Epithelial cell of esophagus (primary cell): ENCODE data around the gene PALLD.

Experiments used
- DNase-seq: peaks from one replicate; pipeline ENCODE4 v3.0.0; 2010; ENCODE audit warnings: low read depth
- H3K4me3 ChIP-seq: 2 replicates; pipeline ENCODE4 v1.5.1; 2011; ENCODE audit warnings: mild to moderate bottlenecking, low read length, control low read depth
- TF ChIP-seq, protein P1 (sequence below): IDR thresholded peaks from 2 replicates; pipeline ENCODE4 v1.5.1; 2011; ENCODE audit warnings: low read depth, mild to moderate bottlenecking, low read length, control low read depth, inconsistent platforms; ENCODE audit not compliant: insufficient read depth; ENCODE audit errors: missing control alignments

Gene PALLD

DNA sequence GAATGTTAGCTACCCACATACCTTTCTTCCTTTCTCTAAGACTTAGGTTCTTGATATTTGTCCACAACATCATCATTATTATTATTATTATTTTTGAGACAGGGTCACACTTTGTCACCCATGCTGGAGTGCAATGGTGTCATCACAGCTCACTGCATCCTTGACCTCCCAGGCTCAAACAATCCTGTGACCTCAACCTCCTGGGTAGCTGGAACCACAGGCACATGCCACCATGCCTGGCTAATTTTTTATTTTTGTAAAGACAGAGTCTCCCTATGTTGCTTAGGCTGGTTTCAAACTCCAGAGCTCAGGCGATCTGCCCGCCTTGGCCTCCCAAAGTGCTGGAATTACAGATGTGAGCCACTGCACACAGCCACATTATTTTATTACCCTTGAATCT, 394.2 kb downstream of the PALLD start:
- TF ChIP-seq, protein P1, sequence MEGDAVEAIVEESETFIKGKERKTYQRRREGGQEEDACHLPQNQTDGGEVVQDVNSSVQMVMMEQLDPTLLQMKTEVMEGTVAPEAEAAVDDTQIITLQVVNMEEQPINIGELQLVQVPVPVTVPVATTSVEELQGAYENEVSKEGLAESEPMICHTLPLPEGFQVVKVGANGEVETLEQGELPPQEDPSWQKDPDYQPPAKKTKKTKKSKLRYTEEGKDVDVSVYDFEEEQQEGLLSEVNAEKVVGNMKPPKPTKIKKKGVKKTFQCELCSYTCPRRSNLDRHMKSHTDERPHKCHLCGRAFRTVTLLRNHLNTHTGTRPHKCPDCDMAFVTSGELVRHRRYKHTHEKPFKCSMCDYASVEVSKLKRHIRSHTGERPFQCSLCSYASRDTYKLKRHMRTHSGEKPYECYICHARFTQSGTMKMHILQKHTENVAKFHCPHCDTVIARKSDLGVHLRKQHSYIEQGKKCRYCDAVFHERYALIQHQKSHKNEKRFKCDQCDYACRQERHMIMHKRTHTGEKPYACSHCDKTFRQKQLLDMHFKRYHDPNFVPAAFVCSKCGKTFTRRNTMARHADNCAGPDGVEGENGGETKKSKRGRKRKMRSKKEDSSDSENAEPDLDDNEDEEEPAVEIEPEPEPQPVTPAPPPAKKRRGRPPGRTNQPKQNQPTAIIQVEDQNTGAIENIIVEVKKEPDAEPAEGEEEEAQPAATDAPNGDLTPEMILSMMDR: no peak
- H3K4me3 ChIP-seq: no peak overlapping the region
- no peak for DNase-seq

DNA sequence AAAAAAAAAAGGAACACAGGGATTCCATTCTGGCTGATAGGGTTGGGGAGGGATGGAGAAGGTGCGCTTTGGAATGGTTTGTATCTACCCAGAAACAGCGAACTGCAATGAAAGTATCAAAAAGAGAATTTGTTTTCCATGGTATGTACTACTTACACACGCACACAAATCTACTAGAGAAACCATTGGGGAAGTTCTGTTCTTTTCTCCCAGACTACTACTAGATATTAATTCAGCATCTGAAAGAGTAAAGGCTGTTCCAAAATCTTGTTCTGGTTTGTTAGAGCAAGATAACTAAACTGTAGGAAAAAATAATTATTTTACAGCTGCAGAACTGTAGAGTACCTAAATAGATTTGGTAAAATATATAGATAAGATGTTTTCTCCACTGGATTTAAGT, 394.8 kb downstream of the PALLD start:
- H3K4me3 ChIP-seq: no peak overlapping the region
- DNase-seq: no peak
- TF ChIP-seq, protein P1: no peak

DNA sequence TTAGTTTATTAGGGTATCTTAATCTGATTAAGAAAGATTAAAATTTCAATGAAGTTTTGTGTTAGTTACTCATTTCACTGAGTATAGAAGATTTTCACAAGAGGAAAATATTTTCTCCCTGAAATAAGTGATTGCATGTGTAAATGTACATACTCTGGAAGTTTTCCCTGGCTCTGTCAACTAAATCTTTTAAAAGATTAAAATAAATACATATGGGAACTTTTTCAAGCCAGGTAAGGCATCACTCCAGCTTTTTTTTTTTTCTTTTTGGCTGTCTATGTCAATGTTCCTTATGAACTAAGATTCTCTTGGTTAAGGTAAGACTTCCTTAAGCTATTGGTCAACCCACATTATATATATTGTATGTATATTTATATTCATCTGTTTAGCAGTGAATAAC, 395.6 kb downstream of the PALLD start:
- DNase-seq: no peak
- TF ChIP-seq, protein P1: no peak
- no peak overlapping the region for H3K4me3 ChIP-seq

DNA sequence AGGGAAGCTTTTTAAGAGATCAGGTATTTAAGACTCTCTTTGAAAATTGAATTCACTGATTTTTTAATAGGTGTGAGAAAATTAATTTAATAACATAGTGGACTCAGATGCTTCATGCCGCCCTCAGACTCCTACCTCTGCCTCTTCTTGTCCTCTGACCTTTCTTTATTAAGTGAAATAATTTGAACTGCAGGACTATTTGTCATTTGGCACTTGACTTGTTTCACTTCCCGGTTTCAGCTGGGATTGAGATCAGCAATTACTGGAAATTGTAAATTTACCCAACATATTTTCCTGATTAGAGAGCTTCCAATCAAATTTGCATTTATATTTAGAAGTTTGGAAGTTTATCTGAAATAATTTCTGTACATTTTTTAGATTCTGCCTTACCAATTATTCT, 396.4 kb downstream of the PALLD start:
- H3K4me3 ChIP-seq: no peak overlapping the region
- TF ChIP-seq, protein P1: no peak
- DNase-seq: no peak

DNA sequence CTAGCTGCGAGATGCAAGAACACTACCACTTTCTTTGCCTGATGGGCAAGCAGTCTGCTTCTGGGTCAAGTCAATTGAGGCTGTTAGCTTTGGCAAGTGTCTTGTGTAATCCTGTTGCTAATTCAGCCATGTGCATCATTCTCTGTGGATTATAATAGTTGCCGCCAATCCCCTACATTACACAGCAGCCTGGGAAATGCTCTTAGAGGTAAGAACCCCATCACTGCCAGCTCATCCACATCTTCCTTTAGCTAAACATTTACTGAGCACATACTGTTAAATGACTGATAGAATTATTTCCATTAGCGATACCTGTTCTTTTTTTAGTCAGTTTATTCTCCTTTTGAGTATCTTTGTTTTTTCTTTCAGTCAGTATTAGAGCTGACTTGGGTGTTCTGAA, 397.0 kb downstream of the PALLD start:
- TF ChIP-seq, protein P1: no peak
- DNase-seq: no peak
- H3K4me3 ChIP-seq: no peak overlapping the region

DNA sequence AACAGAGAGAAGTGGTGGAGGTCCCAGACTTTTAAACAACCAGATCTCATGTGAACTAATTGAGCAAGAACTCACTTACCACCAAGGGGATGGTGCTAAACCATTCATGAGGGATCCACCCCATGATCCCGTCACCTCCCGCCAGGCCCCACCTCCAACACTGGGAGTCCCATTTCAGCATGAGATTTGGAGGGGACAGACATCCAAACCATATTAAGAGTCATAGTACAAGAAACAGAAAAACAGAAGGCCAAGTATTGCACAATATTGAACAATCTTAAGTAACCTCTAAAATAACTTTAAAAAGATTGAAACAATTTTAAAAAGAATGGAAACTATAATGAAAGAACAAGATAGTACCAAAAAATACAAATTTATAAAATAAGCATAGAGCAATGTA, 403.2 kb downstream of the PALLD start:
- DNase-seq: no peak
- TF ChIP-seq, protein P1: no peak
- no peak overlapping the region for H3K4me3 ChIP-seq

DNA sequence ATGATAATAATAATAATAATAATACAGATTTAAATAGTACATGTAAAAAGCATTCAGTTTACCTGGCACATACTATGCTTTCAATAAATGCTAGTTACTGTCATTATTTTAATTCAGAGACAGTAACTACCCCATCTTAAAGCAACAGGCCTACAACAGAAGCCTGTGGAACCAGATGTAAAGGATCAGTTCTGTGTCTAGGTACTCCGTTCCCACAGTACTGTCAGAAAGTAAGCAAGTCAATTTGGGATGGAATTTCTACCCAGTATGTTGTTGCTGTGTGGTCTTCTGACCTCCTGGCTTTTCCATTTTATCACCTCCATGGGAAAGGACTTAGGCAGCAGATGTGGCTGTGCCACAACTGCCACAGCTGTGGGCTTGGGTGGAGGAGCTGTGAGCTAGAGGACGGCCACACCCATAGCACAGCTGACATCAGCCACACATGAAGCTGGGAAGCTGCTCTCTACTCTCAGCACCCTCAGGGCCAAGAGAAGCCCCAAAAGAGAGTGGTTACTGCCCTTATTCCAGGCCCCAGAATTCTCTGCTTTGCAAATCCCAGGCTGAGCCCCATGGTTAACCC, 410.4 kb downstream of the PALLD start:
- H3K4me3 ChIP-seq: no peak overlapping the region
- no peak for DNase-seq
- TF ChIP-seq, protein P1: no peak
